Left ventricle myocardium inferior (tissue), 1 donor: ENCODE results near the gene BTG2. TPM values are rescaled to one million over a fixed set of nuclear protein-coding genes. Genes with fewer than 3 reads are reported as not detected.

Experiments
- DNase-seq: peaks from one replicate; pipeline ENCODE4 v3.0.0-alpha.2; 2020
- H3K27ac ChIP-seq: fragments of 200-600 bp; replicated peaks from 2 replicates; pipeline ENCODE4 v1.8.0; 2021
- H3K27me3 ChIP-seq: fragments of 200-600 bp; 2 replicates; pipeline ENCODE4 v1.8.0; 2021; ENCODE audit warnings: low read depth
- H3K36me3 ChIP-seq: fragments of 200-600 bp; 2 replicates; pipeline ENCODE4 v1.8.0; 2021
- H3K4me1 ChIP-seq: fragments of 200-600 bp; 2 replicates; pipeline ENCODE4 v1.8.0; 2021
- H3K4me3 ChIP-seq: fragments of 200-600 bp; 2 replicates; pipeline ENCODE4 v1.8.0; 2021; ENCODE audit warnings: mild to moderate bottlenecking, moderate library complexity
- H3K9me3 ChIP-seq: fragments of 200-600 bp; replicated peaks from 2 replicates; pipeline ENCODE4 v1.8.0; 2021
- intact Hi-C: fragments of 100-400 bp; cut with micrococcal nuclease; formaldehyde crosslinking; loops from one replicate; pipeline ENCODE4 v1.11.0; 2022
- total RNA-seq: library from RNA; stranded (reverse); fragmentation: NEBNext Ultra II Directional; extraction: Animal tissue kit (Norgen Biotek cat#: 25700); gene quantifications from one replicate; pipeline ENCODE4 v1.2.1, GENCODE V29; 2021
- TF ChIP-seq, protein P1 (sequence below): fragments of 200-600 bp; IDR thresholded peaks from 2 replicates; pipeline ENCODE4 v1.8.0; 2021; ENCODE audit warnings: antibody characterized with exemption, mild to moderate bottlenecking, borderline replicate concordance
- donor health status: DM: no; HTN: yes; CAD: no; lungs with severe emphysema.

BTG2 gene
- total RNA-seq, 1 donor from 2014 or later = 73.7 TPM

DNA sequence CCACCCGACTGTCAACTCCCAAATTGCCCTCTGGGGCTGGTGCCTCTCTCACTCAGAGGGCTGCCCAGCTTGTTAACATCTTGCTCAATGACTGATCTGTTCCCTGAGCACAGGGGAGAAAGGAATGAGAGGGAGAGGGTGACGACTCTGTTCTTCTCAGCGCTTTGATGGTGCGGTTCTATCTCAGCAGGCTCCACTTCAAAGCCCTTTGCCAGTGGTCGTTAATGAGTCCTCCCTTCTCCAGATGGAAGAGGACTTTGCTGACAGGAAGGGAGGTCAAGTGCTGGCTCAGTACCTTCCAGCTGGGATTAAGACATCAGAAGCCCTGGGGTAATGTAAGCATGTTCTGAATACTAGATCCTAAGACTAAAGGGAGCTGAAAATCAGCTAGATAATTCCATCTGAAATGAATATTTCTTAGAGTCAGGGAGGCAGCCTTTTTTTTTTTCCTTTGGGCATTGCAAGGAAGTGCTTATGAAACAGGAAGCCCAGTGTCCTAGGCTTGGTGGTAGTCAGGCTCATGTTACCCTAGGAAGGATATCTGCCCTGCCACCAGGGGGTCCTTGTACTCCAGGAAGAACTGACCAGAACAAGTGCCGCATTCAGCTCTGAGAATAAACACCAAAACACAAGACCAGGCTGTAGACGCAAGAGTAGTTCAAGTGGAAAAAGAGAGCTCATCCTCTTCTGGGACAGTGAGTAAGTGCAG is 40.9 kb downstream of the BTG2 start:
- peaks cover 36% of the 10 kb centered on the region for H3K4me1 ChIP-seq
- intact Hi-C loops = loop anchor here (10.0 kb wide), 1 partner anchor 99 kb away; no protein-coding TSS in a partner anchor
- no peaks in the 10 kb centered on the region for H3K36me3 ChIP-seq
- H3K27ac ChIP-seq = peak overlapping the region; percentile 9
- H3K9me3 ChIP-seq = no peaks in the 10 kb centered on the region
- no peak for DNase-seq
- TF ChIP-seq, protein P1, sequence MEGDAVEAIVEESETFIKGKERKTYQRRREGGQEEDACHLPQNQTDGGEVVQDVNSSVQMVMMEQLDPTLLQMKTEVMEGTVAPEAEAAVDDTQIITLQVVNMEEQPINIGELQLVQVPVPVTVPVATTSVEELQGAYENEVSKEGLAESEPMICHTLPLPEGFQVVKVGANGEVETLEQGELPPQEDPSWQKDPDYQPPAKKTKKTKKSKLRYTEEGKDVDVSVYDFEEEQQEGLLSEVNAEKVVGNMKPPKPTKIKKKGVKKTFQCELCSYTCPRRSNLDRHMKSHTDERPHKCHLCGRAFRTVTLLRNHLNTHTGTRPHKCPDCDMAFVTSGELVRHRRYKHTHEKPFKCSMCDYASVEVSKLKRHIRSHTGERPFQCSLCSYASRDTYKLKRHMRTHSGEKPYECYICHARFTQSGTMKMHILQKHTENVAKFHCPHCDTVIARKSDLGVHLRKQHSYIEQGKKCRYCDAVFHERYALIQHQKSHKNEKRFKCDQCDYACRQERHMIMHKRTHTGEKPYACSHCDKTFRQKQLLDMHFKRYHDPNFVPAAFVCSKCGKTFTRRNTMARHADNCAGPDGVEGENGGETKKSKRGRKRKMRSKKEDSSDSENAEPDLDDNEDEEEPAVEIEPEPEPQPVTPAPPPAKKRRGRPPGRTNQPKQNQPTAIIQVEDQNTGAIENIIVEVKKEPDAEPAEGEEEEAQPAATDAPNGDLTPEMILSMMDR = peak; percentile 13
- no peak overlapping the region for H3K4me3 ChIP-seq
- H3K27me3 ChIP-seq = no peaks in the 10 kb centered on the region

DNA sequence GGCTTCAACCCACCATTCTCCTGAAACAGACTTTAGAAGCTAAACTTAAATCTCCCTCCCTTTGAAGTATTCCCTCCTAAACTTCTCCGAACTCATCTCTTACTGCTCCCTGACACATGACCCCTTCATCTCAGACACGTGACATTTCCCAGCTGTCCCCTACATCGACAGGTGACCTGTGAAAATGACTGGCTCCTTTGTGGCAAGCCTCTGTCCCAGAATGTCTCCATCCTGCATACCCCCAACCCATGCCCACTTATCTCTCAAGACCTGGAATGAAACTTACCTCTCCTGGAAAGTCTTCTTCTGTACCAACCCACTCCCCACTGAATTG is 41.4 kb downstream of the BTG2 start:
- H3K4me3 ChIP-seq = no peak overlapping the region
- no peaks in the 10 kb centered on the region for H3K9me3 ChIP-seq
- peaks cover 42% of the 10 kb centered on the region for H3K4me1 ChIP-seq
- no peak for DNase-seq
- H3K36me3 ChIP-seq = no peaks in the 10 kb centered on the region
- no peaks in the 10 kb centered on the region for H3K27me3 ChIP-seq
- H3K27ac ChIP-seq = peak overlapping the region; percentile 9
- intact Hi-C loops = loop anchor here (10.0 kb wide), 1 partner anchor 98 kb away; no protein-coding TSS in a partner anchor
- TF ChIP-seq, protein P1 = no peak

- no peaks in the 10 kb centered on the region for H3K36me3 ChIP-seq
- no peaks in the 10 kb centered on the region for H3K27me3 ChIP-seq
- intact Hi-C loops = loop anchor here (10.0 kb wide), 1 partner anchor 96 kb away; no protein-coding TSS in a partner anchor
- no peak overlapping the region for H3K27ac ChIP-seq
- no peak for DNase-seq
- TF ChIP-seq, protein P1 = no peak
- H3K4me3 ChIP-seq = no peak overlapping the region
- no peaks in the 10 kb centered on the region for H3K9me3 ChIP-seq
- H3K4me1 ChIP-seq = peaks cover 34% of the 10 kb centered on the region
Observed at GRCh38 chr1:203349166-203349565, 43.8 kb downstream of the BTG2 start.

DNA sequence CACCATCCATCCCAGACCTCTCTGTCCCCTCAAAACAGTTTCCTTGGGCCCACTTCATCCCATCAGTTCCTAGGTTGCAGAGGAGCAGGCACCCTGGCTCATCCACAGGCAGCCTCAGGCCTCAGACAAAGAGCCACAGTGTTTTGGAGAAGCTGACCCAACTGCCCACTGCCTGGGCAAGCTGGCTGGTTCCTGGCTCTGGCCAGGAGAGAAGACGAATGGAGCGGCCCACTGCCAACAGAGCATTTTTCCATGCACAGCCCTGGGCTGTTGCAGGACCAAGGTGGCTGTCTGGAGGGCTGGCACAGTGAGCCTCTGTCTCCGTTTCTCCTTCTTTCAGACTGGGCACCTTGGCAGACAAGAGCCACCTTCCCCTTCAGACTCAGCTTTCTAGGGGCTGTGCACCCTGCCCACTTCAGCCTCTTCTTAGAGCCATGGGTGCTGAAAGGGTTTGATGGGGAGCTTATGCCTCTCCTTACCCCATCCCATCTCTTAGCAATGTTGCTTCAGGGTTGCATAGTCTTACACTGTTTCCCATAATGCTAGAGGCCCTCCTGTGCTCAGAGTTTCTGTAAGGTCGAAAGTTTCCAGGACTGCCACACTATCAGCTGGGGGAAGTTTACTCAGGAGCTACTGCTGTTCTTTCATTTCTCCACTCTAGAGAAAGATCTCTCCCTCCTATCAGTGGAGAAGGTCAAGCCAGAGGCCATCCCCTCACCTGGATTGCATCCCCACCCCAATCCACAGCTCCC is 44.6 kb downstream of the BTG2 start:
- H3K4me1 ChIP-seq = peaks cover 34% of the 10 kb centered on the region
- no peaks in the 10 kb centered on the region for H3K9me3 ChIP-seq
- H3K36me3 ChIP-seq = no peaks in the 10 kb centered on the region
- DNase-seq = no peak
- TF ChIP-seq, protein P1 = no peak
- H3K27me3 ChIP-seq = no peaks in the 10 kb centered on the region
- intact Hi-C loops = loop anchor here (10.0 kb wide), 1 partner anchor 95 kb away; no protein-coding TSS in a partner anchor
- peak overlapping the region; percentile 51 for H3K4me3 ChIP-seq
- no peak overlapping the region for H3K27ac ChIP-seq

- peak within 1 kb of the TSS; percentile 51 for H3K4me3 ChIP-seq
- DNase-seq = peak; percentile 29
- H3K4me1 ChIP-seq = peaks cover 31% of the 10 kb centered on the region
- peak within 1 kb of the TSS; percentile 54 for H3K27ac ChIP-seq
- H3K36me3 ChIP-seq = no peaks in the 10 kb centered on the region
- TF ChIP-seq, protein P1 = peak; percentile 33
- no peaks in the 10 kb centered on the region for H3K9me3 ChIP-seq
- no peaks in the 10 kb centered on the region for H3K27me3 ChIP-seq
- intact Hi-C loops = no loop called here
Observed at GRCh38 chr1:203351037-203351625, 45.8 kb downstream of the BTG2 start, which contains the start of gene FMOD. FMOD (minus strand) TSS chr1:203351122; CDS start chr1:203348270, 2,852 bp downstream.
